DOHH2 (cell line): ENCODE data around the gene GPD2.

ENCODE experiments used
- CTCF ChIP-seq: fragments of 200-600 bp; sonication (generic); IDR thresholded peaks from one replicate; pipeline ENCODE4 v1.5.1; 2014; ENCODE audit warnings: antibody characterized with exemption, mild to moderate bottlenecking, low read depth, low read length; ENCODE audit not compliant: poor library complexity, severe bottlenecking
- EZH2phosphoT487 ChIP-seq: fragments of 200-600 bp; sonication (generic); IDR thresholded peaks from 2 replicates; pipeline ENCODE4 v1.6.1; 2017; ENCODE audit warnings: borderline replicate concordance, mild to moderate bottlenecking, antibody characterized with exemption, low read length, moderate library complexity, mixed read lengths

- TF ChIP-seq CTCF: no peak
- no peak for TF ChIP-seq EZH2phosphoT487
Observed at GRCh38 chr2:156526950-156527636, 90.9 kb downstream of the GPD2 start.
